ENCODE measurements around the gene HAL. TPM values are rescaled to one million over a fixed set of nuclear protein-coding genes. Genes with fewer than 3 reads are reported as not detected.

HAL gene
- total RNA-seq, 1 experiment from 2014 or later, result 1.4 TPM

DNA sequence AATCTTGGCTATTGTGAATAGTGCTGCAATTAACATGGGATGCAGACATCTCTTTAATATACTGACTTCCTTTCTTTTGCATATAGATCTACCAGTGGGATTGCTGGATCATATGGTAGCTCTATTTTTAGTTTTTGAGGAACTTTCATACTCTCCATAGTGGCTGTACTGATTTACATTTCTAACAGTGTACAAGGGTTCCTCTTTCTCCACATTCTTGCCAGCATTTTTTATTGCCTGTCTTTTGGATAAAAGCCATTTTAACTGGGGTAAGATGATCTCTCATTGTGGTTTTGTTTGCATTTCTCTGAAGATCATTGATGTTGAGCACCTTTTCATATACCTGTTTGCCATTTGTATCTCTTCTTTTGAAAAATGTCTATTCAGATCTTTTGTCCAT, 44.6 kb downstream of the HAL start:
- CTCF ChIA-PET, result interaction anchor here (0.9 kb wide), 1 partner anchor 35 kb away, joined by 3 read pairs; no protein-coding TSS in a partner anchor
- Mint-ChIP-seq H3K9me3 (ENCODE audit: low read depth, unreplicated experiment) (peaks cover 2% of the 10 kb centered on the region), H3K36me3 (ENCODE audit: insufficient read depth, unreplicated experiment) (no peaks in the 10 kb centered on the region), H3K4me1 (ENCODE audit: low read depth, unreplicated experiment) (no peaks in the 10 kb centered on the region), H3K4me3 (ENCODE audit: low read depth, unreplicated experiment) (no peak overlapping the region), H3K27ac (ENCODE audit: unreplicated experiment) (no peak overlapping the region), H3K27me3 (ENCODE audit: unreplicated experiment) (peaks cover 39% of the 10 kb centered on the region)
- intact Hi-C loops (cut with micrococcal nuclease; ENCODE audit: unreplicated experiment), result no loop called here
- DNase-seq, result no peak
- BruUV-seq (replicated peaks), result no TSS peak
- TF ChIP-seq, protein P1, sequence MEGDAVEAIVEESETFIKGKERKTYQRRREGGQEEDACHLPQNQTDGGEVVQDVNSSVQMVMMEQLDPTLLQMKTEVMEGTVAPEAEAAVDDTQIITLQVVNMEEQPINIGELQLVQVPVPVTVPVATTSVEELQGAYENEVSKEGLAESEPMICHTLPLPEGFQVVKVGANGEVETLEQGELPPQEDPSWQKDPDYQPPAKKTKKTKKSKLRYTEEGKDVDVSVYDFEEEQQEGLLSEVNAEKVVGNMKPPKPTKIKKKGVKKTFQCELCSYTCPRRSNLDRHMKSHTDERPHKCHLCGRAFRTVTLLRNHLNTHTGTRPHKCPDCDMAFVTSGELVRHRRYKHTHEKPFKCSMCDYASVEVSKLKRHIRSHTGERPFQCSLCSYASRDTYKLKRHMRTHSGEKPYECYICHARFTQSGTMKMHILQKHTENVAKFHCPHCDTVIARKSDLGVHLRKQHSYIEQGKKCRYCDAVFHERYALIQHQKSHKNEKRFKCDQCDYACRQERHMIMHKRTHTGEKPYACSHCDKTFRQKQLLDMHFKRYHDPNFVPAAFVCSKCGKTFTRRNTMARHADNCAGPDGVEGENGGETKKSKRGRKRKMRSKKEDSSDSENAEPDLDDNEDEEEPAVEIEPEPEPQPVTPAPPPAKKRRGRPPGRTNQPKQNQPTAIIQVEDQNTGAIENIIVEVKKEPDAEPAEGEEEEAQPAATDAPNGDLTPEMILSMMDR (IDR thresholded peaks at IDR 0.05; ENCODE audit: unreplicated experiment), result no peak

GRCh38 chr12:95949477-95950206, 46.5 kb downstream of the HAL start:
- DNase-seq, result no peak
- intact Hi-C loops (cut with micrococcal nuclease; ENCODE audit: unreplicated experiment), result no loop called here
- Mint-ChIP-seq H3K4me1 (ENCODE audit: low read depth, unreplicated experiment) (no peaks in the 10 kb centered on the region), H3K4me3 (ENCODE audit: low read depth, unreplicated experiment) (no peak overlapping the region), H3K27ac (ENCODE audit: unreplicated experiment) (no peak overlapping the region), H3K9me3 (ENCODE audit: low read depth, unreplicated experiment) (peaks cover 2% of the 10 kb centered on the region), H3K27me3 (ENCODE audit: unreplicated experiment) (peaks cover 54% of the 10 kb centered on the region), H3K36me3 (ENCODE audit: insufficient read depth, unreplicated experiment) (no peaks in the 10 kb centered on the region)
- BruUV-seq (replicated peaks), result no TSS peak
- TF ChIP-seq, protein P1 (IDR thresholded peaks at IDR 0.05; ENCODE audit: unreplicated experiment), result no peak
- CTCF ChIA-PET, result no interaction called here

- Mint-ChIP-seq H3K4me1 (ENCODE audit: low read depth, unreplicated experiment) (no peaks in the 10 kb centered on the region), H3K27me3 (ENCODE audit: unreplicated experiment) (peaks cover 19% of the 10 kb centered on the region), H3K9me3 (ENCODE audit: low read depth, unreplicated experiment) (no peaks in the 10 kb centered on the region), H3K36me3 (ENCODE audit: insufficient read depth, unreplicated experiment) (peaks cover 17% of the 10 kb centered on the region), H3K27ac (ENCODE audit: unreplicated experiment) (no peak overlapping the region), H3K4me3 (ENCODE audit: low read depth, unreplicated experiment) (no peak overlapping the region)
- BruUV-seq (replicated peaks), result TSS peak; percentile 41
- CTCF ChIA-PET, result interaction anchor here (0.6 to 2.9 kb wide), 2 partner anchors 26 to 34 kb away, joined by 4 to 8 read pairs; no protein-coding TSS in a partner anchor
- intact Hi-C loops (cut with micrococcal nuclease; ENCODE audit: unreplicated experiment), result no loop called here
- no peak for DNase-seq
- TF ChIP-seq, protein P1 (IDR thresholded peaks at IDR 0.05; ENCODE audit: unreplicated experiment), result no peak
Observed at GRCh38 chr12:95944108-95944704, 51.9 kb downstream of the HAL start.

GRCh38 chr12:95943330-95943842, 52.8 kb downstream of the HAL start, which contains the start of gene AMDHD1:
Gene AMDHD1, plus strand, starts transcription at chr12:95943331. Its CDS starts 68 bp downstream, at chr12:95943399.
- H3K9me3 Mint-ChIP-seq (ENCODE audit: low read depth, unreplicated experiment), result no peaks in the 10 kb centered on the region
- H3K36me3 Mint-ChIP-seq (ENCODE audit: insufficient read depth, unreplicated experiment), result peaks cover 17% of the 10 kb centered on the region
- H3K4me3 Mint-ChIP-seq (ENCODE audit: low read depth, unreplicated experiment), result peak within 1 kb of the TSS; percentile 85
- peak; percentile 73 for DNase-seq
- peaks cover 18% of the 10 kb centered on the region for H3K27me3 Mint-ChIP-seq (ENCODE audit: unreplicated experiment)
- BruUV-seq (replicated peaks), result no TSS peak
- CTCF ChIA-PET, result interaction anchor here (0.6 to 2.9 kb wide), 7 partner anchors 15 to 921 kb away, joined by 3 to 8 read pairs (median 4); partner anchors contain the start of gene METAP2
- no peaks in the 10 kb centered on the region for H3K4me1 Mint-ChIP-seq (ENCODE audit: low read depth, unreplicated experiment)
- H3K27ac Mint-ChIP-seq (ENCODE audit: unreplicated experiment), result peak within 1 kb of the TSS; percentile 87
- TF ChIP-seq, protein P1 (IDR thresholded peaks at IDR 0.05; ENCODE audit: unreplicated experiment), result no peak
- intact Hi-C loops (cut with micrococcal nuclease; ENCODE audit: unreplicated experiment), result no loop called here

All from Calu3 (cell line).